Left renal cortex interstitium (tissue), 4 donors: ENCODE results near the gene TRIM62. TPM values are rescaled to one million over a fixed set of nuclear protein-coding genes. Genes with fewer than 3 reads are reported as not detected.

Experiments
- DNase-seq, 4 donors: peaks; one replicate each; pipeline ENCODE4 v3.0.0-alpha.2; 2013; ENCODE audit warnings: low read depth in 4 of 4, low spot score in 2 of 4, missing footprints in 1 of 4
- polyA plus RNA-seq, 4 donors: library from polyadenylated mRNA; unstranded; fragments of 120-200 nt; gene quantifications; one replicate each; pipeline ENCODE4 v1.2.1, GENCODE V29; 2013; ENCODE audit not compliant: insufficient read length in 4 of 4

TRIM62 gene
- polyA plus RNA-seq: 10 to 100 TPM in 1 of 4 donors, 1 to 10 TPM in 3; 6.9 to 10.8 (median 8.2) TPM

GRCh38 chr1:33181921-33182341 is at the start of gene TRIM62:
Gene TRIM62 (minus strand): TSS chr1:33182043. CDS start chr1:33181432, 611 bp downstream.
- peak in 3 of 4 donors; percentile 85 to 91 (median 87) for DNase-seq

- DNase-seq: no peak
These were observed 49.3 kb upstream of the TRIM62 start for GRCh38 chr1:33231166-33231565.

- DNase-seq: no peak
These were observed 47.2 kb upstream of the TRIM62 start for GRCh38 chr1:33228935-33229487.

- DNase-seq: no peak
These were observed 43.7 kb upstream of the TRIM62 start for GRCh38 chr1:33225586-33225985.

GRCh38 chr1:33224166-33224707 is 42.4 kb upstream of the TRIM62 start:
- DNase-seq: no peak

- no peak for DNase-seq
These were observed 40.5 kb upstream of the TRIM62 start for GRCh38 chr1:33222381-33222780.

GRCh38 chr1:33221385-33221758 is 39.5 kb upstream of the TRIM62 start:
- DNase-seq: no peak

GRCh38 chr1:33220676-33221384 is 39.0 kb upstream of the TRIM62 start:
- DNase-seq: no peak

- DNase-seq: no peak
These were observed 38.2 kb upstream of the TRIM62 start for GRCh38 chr1:33219886-33220661.

GRCh38 chr1:33211972-33212371 is 30.1 kb upstream of the TRIM62 start:
- DNase-seq: no peak

GRCh38 chr1:33206340-33206739 is 24.5 kb upstream of the TRIM62 start:
- DNase-seq: no peak

- DNase-seq: no peak
These were observed 13.7 kb upstream of the TRIM62 start for GRCh38 chr1:33195556-33195955.

- DNase-seq: no peak
These were observed 10.0 kb upstream of the TRIM62 start for GRCh38 chr1:33191731-33192275.

GRCh38 chr1:33190701-33191100 is 8.9 kb upstream of the TRIM62 start:
- DNase-seq: no peak

GRCh38 chr1:33188572-33189275 is 6.9 kb upstream of the TRIM62 start:
- DNase-seq: no peak

- DNase-seq: no peak
These were observed 5.1 kb upstream of the TRIM62 start for GRCh38 chr1:33186936-33187335.

- no peak for DNase-seq
These were observed 3.7 kb upstream of the TRIM62 start for GRCh38 chr1:33185541-33185940.

GRCh38 chr1:33183306-33183705 is 1.5 kb upstream of the TRIM62 start:
- DNase-seq: no peak

- no peak for DNase-seq
These were observed 1.1 kb upstream of the TRIM62 start for GRCh38 chr1:33182896-33183295.

GRCh38 chr1:33182401-33182841 is 578 bp upstream of the TRIM62 start:
- DNase-seq: no peak
